ENCODE data around the gene CLK1.
"Not testable (repeated sequence)": the region's sequence is repeated elsewhere in the genome, so short reads cannot be mapped to it uniquely, and the experiment has no call there.

Gene CLK1

GRCh38 chr2:200820573-200821234, 43.8 kb downstream of the CLK1 start:
- Histone ChIP-seq H3K9me3 (ENCODE audit: control insufficient read depth, low read depth, low read length) (no peaks in the 10 kb centered on the region), H3K27me3 (ENCODE audit: control insufficient read depth, insufficient read depth, low read length) (no peaks in the 10 kb centered on the region), H3K4me1 (ENCODE audit: control insufficient read depth, low read depth, low read length) (no peaks in the 10 kb centered on the region), H3K27ac (ENCODE audit: low read length) (no peak overlapping the region), H3K9ac (ENCODE audit: low read length) (no peak overlapping the region), H3K4me3 (ENCODE audit: low read length) (no peak overlapping the region), H3K36me3 (ENCODE audit: control insufficient read depth, low read depth, low read length) (peaks cover 69% of the 10 kb centered on the region)

- not testable (repeated sequence) for H3K27ac ChIP-seq (ENCODE audit: low read length); H3K4me3 ChIP-seq (ENCODE audit: low read length); H3K9ac ChIP-seq (ENCODE audit: low read length); H3K4me1 ChIP-seq (ENCODE audit: control insufficient read depth, low read depth, low read length); H3K9me3 ChIP-seq (ENCODE audit: control insufficient read depth, low read depth, low read length); H3K27me3 ChIP-seq (ENCODE audit: control insufficient read depth, insufficient read depth, low read length)
- peaks cover 84% of the 10 kb centered on the region for H3K36me3 ChIP-seq (ENCODE audit: control insufficient read depth, low read depth, low read length)
Observed at GRCh38 chr2:200818732-200819131, 45.7 kb downstream of the CLK1 start.

- Histone ChIP-seq H3K27ac (ENCODE audit: low read length) (no peak overlapping the region), H3K4me3 (ENCODE audit: low read length) (no peak overlapping the region), H3K27me3 (ENCODE audit: control insufficient read depth, insufficient read depth, low read length) (no peaks in the 10 kb centered on the region), H3K36me3 (ENCODE audit: control insufficient read depth, low read depth, low read length) (peaks cover 73% of the 10 kb centered on the region), H3K9me3 (ENCODE audit: control insufficient read depth, low read depth, low read length) (no peaks in the 10 kb centered on the region), H3K4me1 (ENCODE audit: control insufficient read depth, low read depth, low read length) (peaks cover 11% of the 10 kb centered on the region), H3K9ac (ENCODE audit: low read length) (no peak overlapping the region)
Observed at GRCh38 chr2:200814917-200815316, 49.5 kb downstream of the CLK1 start.

GRCh38 chr2:200814276-200814815, 50.1 kb downstream of the CLK1 start:
- Histone ChIP-seq H3K4me1 (ENCODE audit: control insufficient read depth, low read depth, low read length) (peaks cover 11% of the 10 kb centered on the region), H3K9ac (ENCODE audit: low read length) (no peak overlapping the region), H3K36me3 (ENCODE audit: control insufficient read depth, low read depth, low read length) (peaks cover 67% of the 10 kb centered on the region), H3K9me3 (ENCODE audit: control insufficient read depth, low read depth, low read length) (no peaks in the 10 kb centered on the region), H3K27me3 (ENCODE audit: control insufficient read depth, insufficient read depth, low read length) (no peaks in the 10 kb centered on the region), H3K4me3 (ENCODE audit: low read length) (no peak overlapping the region), H3K27ac (ENCODE audit: low read length) (no peak overlapping the region)

- Histone ChIP-seq H3K4me3 (ENCODE audit: low read length) (peak overlapping the region; percentile 98), H3K9me3 (ENCODE audit: control insufficient read depth, low read depth, low read length) (no peaks in the 10 kb centered on the region), H3K27me3 (ENCODE audit: control insufficient read depth, insufficient read depth, low read length) (no peaks in the 10 kb centered on the region), H3K27ac (ENCODE audit: low read length) (peak overlapping the region; percentile 99), H3K36me3 (ENCODE audit: control insufficient read depth, low read depth, low read length) (peaks cover 48% of the 10 kb centered on the region), H3K4me1 (ENCODE audit: control insufficient read depth, low read depth, low read length) (peaks cover 11% of the 10 kb centered on the region), H3K9ac (ENCODE audit: low read length) (peak overlapping the region; percentile 97)
Observed at GRCh38 chr2:200812122-200813022, 52.1 kb downstream of the CLK1 start.

GRCh38 chr2:200811333-200812121, 52.9 kb downstream of the CLK1 start, which contains the start of gene BZW1:
BZW1 (plus strand) TSS chr2:200811910; CDS start chr2:200813218, 1,308 bp downstream.
- Histone ChIP-seq H3K27ac (ENCODE audit: low read length) (peak within 1 kb of the TSS; percentile 99), H3K9ac (ENCODE audit: low read length) (peak within 1 kb of the TSS; percentile 97), H3K4me1 (ENCODE audit: control insufficient read depth, low read depth, low read length) (peaks cover 11% of the 10 kb centered on the region), H3K4me3 (ENCODE audit: low read length) (peak within 1 kb of the TSS; percentile 98), H3K9me3 (ENCODE audit: control insufficient read depth, low read depth, low read length) (no peaks in the 10 kb centered on the region), H3K36me3 (ENCODE audit: control insufficient read depth, low read depth, low read length) (peaks cover 39% of the 10 kb centered on the region), H3K27me3 (ENCODE audit: control insufficient read depth, insufficient read depth, low read length) (no peaks in the 10 kb centered on the region)

- H3K36me3 ChIP-seq (ENCODE audit: control insufficient read depth, low read depth, low read length) = peaks cover 34% of the 10 kb centered on the region
- H3K9me3 ChIP-seq (ENCODE audit: control insufficient read depth, low read depth, low read length) = no peaks in the 10 kb centered on the region
- peak overlapping the region; percentile 19 for H3K9ac ChIP-seq (ENCODE audit: low read length)
- no peak overlapping the region for H3K27ac ChIP-seq (ENCODE audit: low read length)
- H3K4me3 ChIP-seq (ENCODE audit: low read length) = peak overlapping the region; percentile 98
- H3K4me1 ChIP-seq (ENCODE audit: control insufficient read depth, low read depth, low read length) = peaks cover 11% of the 10 kb centered on the region
- H3K27me3 ChIP-seq (ENCODE audit: control insufficient read depth, insufficient read depth, low read length) = no peaks in the 10 kb centered on the region
Observed at GRCh38 chr2:200810998-200811332, 53.5 kb downstream of the CLK1 start.

- peak overlapping the region; percentile 98 for H3K4me3 ChIP-seq (ENCODE audit: low read length)
- H3K27ac ChIP-seq (ENCODE audit: low read length) = no peak overlapping the region
- H3K27me3 ChIP-seq (ENCODE audit: control insufficient read depth, insufficient read depth, low read length) = no peaks in the 10 kb centered on the region
- H3K9me3 ChIP-seq (ENCODE audit: control insufficient read depth, low read depth, low read length) = no peaks in the 10 kb centered on the region
- H3K36me3 ChIP-seq (ENCODE audit: control insufficient read depth, low read depth, low read length) = peaks cover 28% of the 10 kb centered on the region
- peak overlapping the region; percentile 19 for H3K9ac ChIP-seq (ENCODE audit: low read length)
- H3K4me1 ChIP-seq (ENCODE audit: control insufficient read depth, low read depth, low read length) = peaks cover 11% of the 10 kb centered on the region
Observed at GRCh38 chr2:200810252-200810997, 54.0 kb downstream of the CLK1 start.

- Histone ChIP-seq H3K9me3 (ENCODE audit: control insufficient read depth, low read depth, low read length) (no peaks in the 10 kb centered on the region), H3K9ac (ENCODE audit: low read length) (no peak overlapping the region), H3K4me1 (ENCODE audit: control insufficient read depth, low read depth, low read length) (peaks cover 11% of the 10 kb centered on the region), H3K27ac (ENCODE audit: low read length) (no peak overlapping the region), H3K36me3 (ENCODE audit: control insufficient read depth, low read depth, low read length) (peaks cover 21% of the 10 kb centered on the region), H3K27me3 (ENCODE audit: control insufficient read depth, insufficient read depth, low read length) (no peaks in the 10 kb centered on the region), H3K4me3 (ENCODE audit: low read length) (no peak overlapping the region)
Observed at GRCh38 chr2:200809506-200810251, 54.8 kb downstream of the CLK1 start.

Measured in iPS-18a (cell line).